ENCODE measurements around the gene CARD9. TPM values are rescaled to one million over a fixed set of nuclear protein-coding genes. Genes with fewer than 3 reads are reported as not detected.

CARD9 gene
- polyA plus RNA-seq, 1 of the 3 experiments (the other 2 are of a cell fraction), result 1.1 TPM

GRCh38 chr9:136347472-136348256, 25.8 kb downstream of the CARD9 start (continued):
- no peak for TF ChIP-seq REST (IDR thresholded peaks at IDR 0.05; ENCODE audit: low read depth, low read length)
- no peak for TF ChIP-seq FOSL2 (IDR thresholded peaks at IDR 0.05; ENCODE audit: borderline replicate concordance, low read depth)

- H3K79me2 ChIP-seq (ENCODE audit: insufficient read depth), result no peaks in the 10 kb centered on the region
- no peak for DNase-seq
- no peak overlapping the region for H3K4me3 ChIP-seq (ENCODE audit: low read depth in 2 of 2, low read length in 1 of 2)
- no peaks in the 10 kb centered on the region for H3K27me3 ChIP-seq (ENCODE audit: insufficient read depth)
- H3F3A ChIP-seq (replicated peaks; ENCODE audit: insufficient read depth), result no peaks in the 10 kb centered on the region
- H3K9ac ChIP-seq, result no peak overlapping the region
- 84% methylated on average over 9 of the region's 20 CpGs for WGBS (ENCODE audit: low lambda C conversion rate)
- peaks cover 0 to 11% of the 10 kb centered on the region in 2 experiments for H3K36me3 ChIP-seq (replicated peaks in 1 of 2; ENCODE audit: control insufficient read depth in 1 of 2, insufficient read depth in 2 of 2, low read length in 1 of 2)
- H3K4me2 ChIP-seq, result no peak overlapping the region
- no peaks in the 10 kb centered on the region for H4K20me1 ChIP-seq (ENCODE audit: insufficient read depth)
- no peaks in the 10 kb centered on the region for H3K9me3 ChIP-seq
- CTCF ChIA-PET, result interaction anchor here (1.4 to 3.7 kb wide), 8 partner anchors 9 to 54 kb away, joined by 3 to 28 read pairs (median 8); partner anchors contain the start of genes DNLZ, GPSM1 and SNAPC4
- no peaks in the 10 kb centered on the region for H3K9me2 ChIP-seq
- H3K4me1 ChIP-seq (ENCODE audit: control insufficient read depth in 1 of 2, insufficient read depth in 2 of 2, low read depth in 1 of 2, low read length in 1 of 2), result peaks cover 0 to 62% of the 10 kb centered on the region in 2 experiments; a peak in 1 of 4 replicates
- no peak overlapping the region; a peak in 1 of 4 replicates for H3K27ac ChIP-seq (ENCODE audit: low read depth in 2 of 2, low read length in 1 of 2)
- POLR2A ChIA-PET, result no interaction called here
- no peak overlapping the region for H2AFZ ChIP-seq (ENCODE audit: low read depth)
- no peak for TF ChIP-seq RFX5 (IDR thresholded peaks at IDR 0.05; ENCODE audit: low read length)
- no peak for TF ChIP-seq RXRA (IDR thresholded peaks at IDR 0.05; ENCODE audit: borderline replicate concordance, low read depth)
- no peak for TF ChIP-seq TCF12 (IDR thresholded peaks at IDR 0.05)
- no peak for TF ChIP-seq REST (IDR thresholded peaks at IDR 0.05; ENCODE audit: low read depth, low read length)
- no peak for TF ChIP-seq JUND (IDR thresholded peaks at IDR 0.05)
- TF ChIP-seq CHD2 (IDR thresholded peaks at IDR 0.05; ENCODE audit: low read length, partially characterized antibody), result no peak
- TF ChIP-seq ZBTB33 (IDR thresholded peaks at IDR 0.05; ENCODE audit: borderline replicate concordance, low read depth), result no peak
- TF ChIP-seq FOSL2 (IDR thresholded peaks at IDR 0.05; ENCODE audit: borderline replicate concordance, low read depth), result no peak
- no peak for TF ChIP-seq CTCF (IDR thresholded peaks at IDR 0.05)
- TF ChIP-seq MXI1 (IDR thresholded peaks at IDR 0.05; ENCODE audit: low read depth, low read length), result no peak
- no peak for TF ChIP-seq FOXJ3 (CRISPR knock-in tag; IDR thresholded peaks at IDR 0.05)
- no peak for TF ChIP-seq TAF1 (IDR thresholded peaks at IDR 0.05; ENCODE audit: borderline replicate concordance, low read depth, low read length)
- TF ChIP-seq RCOR1 (IDR thresholded peaks at IDR 0.05; ENCODE audit: low read length), result no peak
- no peak for TF ChIP-seq USF1 (IDR thresholded peaks at IDR 0.05; ENCODE audit: borderline replicate concordance, low read depth)
- no peak for TF ChIP-seq POLR2AphosphoS5 (IDR thresholded peaks at IDR 0.05; ENCODE audit: low read depth, low read length)
These were observed 26.5 kb downstream of the CARD9 start for GRCh38 chr9:136346927-136347465.

All from SK-N-SH (cell line).